Measurements from ENCODE around the gene ARMC7.
"Not testable (repeated sequence)": the region's sequence is repeated elsewhere in the genome, so short reads cannot be mapped to it uniquely, and the experiment has no call there.

The ARMC7 gene

DNA sequence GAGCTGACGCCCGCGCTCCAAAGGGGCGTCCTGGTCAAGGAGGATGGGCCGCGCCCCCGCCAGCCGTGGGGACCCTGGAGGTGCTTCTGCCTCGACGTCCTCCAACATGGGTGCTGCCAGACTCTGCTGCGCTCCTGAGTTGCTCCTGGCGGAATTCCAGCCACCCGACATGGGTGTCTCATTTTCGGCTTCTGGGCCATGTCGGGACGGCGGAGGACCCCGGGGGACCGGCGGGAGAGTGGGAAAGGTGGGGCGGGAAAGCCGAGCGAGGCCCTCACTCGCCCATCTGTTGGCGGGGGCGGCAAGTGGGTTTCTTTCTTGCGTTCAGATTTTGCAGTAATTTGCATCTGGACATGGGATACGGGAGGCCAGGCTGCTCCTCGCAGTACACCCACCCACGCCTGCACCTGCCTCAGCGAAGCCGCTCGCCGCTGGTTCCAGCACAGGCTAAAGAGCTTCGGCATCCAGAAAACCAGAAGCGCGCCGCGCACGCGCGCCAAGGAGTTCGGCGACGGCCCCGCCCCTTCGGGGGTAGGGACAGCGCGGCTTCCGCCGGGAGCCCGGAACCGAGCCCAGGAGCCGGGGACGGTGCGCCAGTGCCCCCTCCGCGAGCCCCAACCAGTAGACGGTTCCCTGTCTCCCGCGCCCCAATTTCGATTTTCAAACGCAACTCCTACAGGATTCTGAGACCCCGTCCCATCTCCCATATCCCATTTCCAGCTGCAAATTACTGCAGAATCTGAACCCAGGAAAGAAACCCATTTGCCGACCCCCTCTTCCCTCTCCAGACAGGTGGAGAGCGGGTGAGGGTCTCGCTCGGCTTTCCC, at the start of gene ARMC7:
Gene ARMC7 (plus strand): TSS at position 563 of the 827 bp plus-strand sequence. CDS start 320 bp downstream, outside the sequence.
- peak; percentile 70 to 95 (median 89) for DNase-seq
- intact Hi-C loops (cut with DNase I), result loop anchor here (5.0 to 10.0 kb wide), 2 partner anchors 42 to 95 kb away; partner anchors contain the start of gene NUP85

DNA sequence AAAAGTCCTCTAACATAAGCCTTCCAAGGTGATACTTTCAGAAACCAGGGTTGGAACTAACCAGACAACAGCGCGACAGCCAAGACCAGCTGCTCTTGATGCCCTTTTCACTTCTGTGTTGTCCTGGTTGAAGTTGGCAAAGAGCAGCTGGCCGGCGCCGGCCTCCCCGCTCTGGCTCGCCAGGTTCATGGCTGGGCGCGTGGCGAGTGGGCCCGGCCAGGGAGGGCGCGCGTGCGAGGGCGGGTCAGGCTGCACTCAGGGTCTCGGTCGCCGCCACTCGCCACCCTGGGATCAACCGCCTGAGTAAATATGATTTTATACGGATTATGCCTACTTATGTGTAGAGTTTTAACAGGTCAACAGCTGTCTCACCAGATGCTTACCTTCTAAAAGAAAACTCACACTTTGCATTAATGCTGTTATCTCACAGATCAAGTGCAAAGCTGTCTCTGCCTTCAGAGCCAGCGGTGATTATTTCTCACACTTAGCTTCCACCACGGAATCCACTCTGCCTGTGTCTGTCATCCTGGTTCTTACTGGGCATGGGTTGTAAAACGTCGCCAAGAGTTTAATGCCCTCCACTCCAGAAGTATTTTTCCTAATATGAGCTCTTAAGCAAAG, 49.2 kb upstream of the ARMC7 start:
- DNase-seq, result peak in 1 of 42 donors; percentile 21
- intact Hi-C loops (cut with DNase I), result no loop called here

DNA sequence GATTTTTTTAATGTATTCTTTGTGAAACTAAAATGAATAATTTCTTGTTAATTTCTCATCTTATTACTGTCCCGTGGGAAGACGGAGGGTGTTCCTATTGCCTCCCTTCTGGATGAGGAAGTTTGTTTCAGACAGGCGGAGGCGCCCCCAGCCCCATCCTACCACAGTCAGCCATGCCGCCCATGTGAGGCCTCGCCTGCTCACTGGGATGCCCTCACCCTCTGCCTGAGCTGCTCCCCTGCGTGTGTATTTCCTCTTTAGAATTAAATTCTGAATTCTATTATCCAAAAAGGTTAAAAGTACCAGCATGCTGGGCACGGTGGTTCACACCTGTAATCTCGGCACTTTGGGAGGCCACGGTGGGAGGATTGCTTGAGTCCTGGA, 48.7 kb upstream of the ARMC7 start:
- intact Hi-C loops (cut with DNase I), result no loop called here
- no peak for DNase-seq

DNA sequence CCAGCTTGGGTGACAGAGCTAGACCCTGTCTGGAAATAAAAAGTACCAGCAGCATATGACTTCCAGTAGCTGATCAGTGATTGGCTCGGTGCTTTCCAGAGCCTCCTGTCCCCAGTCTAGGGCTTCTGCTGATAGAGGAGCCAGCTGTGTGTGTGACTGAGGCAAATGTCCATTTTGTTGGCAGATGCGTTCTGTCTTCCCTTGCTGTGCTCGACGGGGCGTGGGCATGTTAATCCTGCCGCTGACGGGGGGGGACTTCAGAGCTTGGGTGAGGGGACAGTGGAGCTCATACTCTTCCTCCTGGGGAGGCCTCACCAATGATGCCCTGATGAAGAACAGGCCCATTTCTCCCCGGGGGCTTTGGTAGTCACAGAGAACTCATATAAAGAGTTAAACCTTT, 48.2 kb upstream of the ARMC7 start:
- intact Hi-C loops (cut with DNase I), result no loop called here
- no peak for DNase-seq

DNA sequence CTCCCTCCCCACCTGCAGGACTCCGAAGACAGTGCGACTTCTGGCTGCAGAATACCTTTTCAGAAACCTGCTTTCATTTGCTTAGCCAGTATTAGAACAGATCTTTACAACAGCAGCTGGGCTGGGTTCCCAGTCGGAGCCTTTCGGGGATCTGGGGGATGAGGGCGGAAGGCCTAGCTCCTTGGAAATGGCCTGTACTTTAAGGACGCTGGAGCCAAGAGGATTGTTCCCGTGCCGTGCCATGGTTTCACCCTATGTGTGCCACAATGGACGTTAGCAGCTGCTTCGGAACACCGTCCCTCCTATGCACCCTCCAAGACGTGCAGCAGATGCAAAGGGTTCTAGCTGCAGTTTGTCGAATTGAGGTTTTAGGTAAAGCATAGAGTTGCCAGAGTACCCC, 46.6 kb upstream of the ARMC7 start:
- intact Hi-C loops (cut with DNase I), result no loop called here
- no peak for DNase-seq

DNA sequence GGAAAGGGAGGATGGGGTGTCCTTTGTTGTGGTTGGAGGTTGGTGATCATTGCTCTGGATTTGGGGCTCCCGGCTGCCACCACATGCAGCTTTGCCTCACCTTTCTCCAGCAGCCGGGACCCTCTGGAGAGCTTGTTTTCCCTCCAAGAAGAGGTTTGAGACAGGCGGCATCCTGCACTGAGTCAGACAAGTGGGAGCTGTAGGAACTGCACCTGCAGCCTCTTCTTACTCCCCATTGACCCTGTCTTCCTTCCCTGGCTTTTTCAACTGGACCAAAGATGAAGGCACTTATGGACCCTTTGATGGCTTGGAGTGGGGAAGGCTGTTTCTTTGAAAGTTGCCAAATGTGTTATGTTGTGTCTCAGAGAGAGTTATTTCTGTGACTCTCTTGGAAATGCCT, 46.1 kb upstream of the ARMC7 start:
- DNase-seq, result no peak
- intact Hi-C loops (cut with DNase I), result no loop called here

DNA sequence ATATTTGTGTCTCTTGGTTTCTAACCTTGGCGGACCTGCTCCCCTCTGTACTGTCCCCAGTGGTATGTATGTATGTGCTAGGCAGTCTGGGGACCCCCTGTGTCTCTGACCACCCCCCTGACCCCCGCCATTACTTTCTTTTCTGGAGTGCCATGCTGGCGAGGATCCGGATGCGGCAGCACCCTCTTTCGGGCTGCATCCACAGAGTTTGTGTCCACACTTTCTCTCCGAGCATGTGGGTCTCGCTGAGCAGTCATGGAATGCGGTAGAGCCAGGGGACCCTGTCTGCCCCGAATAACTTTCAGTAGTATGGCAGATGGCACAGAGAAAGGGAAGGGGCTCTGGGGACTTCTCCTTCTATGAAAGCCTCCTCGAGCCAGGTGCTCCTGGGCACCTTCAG, 45.7 kb upstream of the ARMC7 start:
- no peak for DNase-seq
- intact Hi-C loops (cut with DNase I), result no loop called here

DNA sequence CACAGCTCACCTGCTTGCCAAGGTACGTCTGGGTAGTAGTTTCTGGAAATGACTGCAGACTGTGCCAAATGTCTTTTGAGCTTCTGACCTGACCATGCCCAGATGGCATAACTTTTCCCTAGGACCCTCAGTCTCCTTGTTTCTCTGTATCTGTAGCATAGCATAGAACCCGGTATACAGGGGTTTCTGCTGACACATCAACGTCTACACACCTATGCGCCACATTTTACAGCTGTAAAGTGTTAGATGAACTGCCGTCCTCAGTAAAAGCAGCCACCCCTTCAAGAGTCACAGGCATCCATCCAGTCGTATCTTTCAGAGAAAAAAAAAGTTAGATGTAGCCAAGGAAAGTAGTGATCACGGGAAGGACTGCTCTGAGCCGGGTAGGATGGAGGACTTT, 45.3 kb upstream of the ARMC7 start:
- DNase-seq, result no peak
- intact Hi-C loops (cut with DNase I), result no loop called here

DNA sequence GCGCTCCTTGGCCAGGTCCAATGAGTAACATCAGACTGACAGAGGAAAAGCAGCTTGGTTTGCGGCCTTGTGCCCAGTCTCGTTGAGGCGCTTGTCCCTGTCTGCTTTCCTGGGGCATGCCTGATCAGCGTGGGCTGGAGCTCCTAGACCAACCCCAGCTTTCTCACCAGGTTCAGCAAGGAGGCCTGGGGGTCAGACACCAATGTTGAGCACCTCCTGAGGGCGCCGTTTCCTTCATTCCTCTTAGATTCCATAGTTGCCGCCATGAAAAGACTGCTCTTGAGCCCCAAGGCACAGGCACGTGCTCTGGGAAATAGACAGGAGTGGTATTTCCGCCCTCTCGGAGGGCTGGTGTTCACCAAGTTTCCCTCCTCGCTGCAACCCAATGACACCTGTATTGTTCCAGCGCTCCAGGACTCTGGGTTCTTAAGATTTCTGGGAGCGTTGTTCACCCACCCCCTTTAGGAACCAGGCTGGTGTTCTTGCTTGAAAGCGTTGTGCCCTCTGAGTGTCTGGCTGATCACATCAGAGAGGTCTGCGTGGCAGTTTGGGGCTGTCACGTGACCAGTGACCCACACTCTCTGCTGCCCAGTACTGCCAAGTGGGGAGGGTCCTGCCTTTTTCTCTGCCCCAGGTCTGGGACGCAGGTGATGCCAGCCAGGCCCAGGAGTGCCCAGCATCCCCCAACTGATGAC, 44.8 kb upstream of the ARMC7 start:
- DNase-seq, result no peak
- intact Hi-C loops (cut with DNase I), result loop anchor here (5.0 kb wide), 1 partner anchor 42 kb away; the partner anchor contains the start of gene ARMC7

DNA sequence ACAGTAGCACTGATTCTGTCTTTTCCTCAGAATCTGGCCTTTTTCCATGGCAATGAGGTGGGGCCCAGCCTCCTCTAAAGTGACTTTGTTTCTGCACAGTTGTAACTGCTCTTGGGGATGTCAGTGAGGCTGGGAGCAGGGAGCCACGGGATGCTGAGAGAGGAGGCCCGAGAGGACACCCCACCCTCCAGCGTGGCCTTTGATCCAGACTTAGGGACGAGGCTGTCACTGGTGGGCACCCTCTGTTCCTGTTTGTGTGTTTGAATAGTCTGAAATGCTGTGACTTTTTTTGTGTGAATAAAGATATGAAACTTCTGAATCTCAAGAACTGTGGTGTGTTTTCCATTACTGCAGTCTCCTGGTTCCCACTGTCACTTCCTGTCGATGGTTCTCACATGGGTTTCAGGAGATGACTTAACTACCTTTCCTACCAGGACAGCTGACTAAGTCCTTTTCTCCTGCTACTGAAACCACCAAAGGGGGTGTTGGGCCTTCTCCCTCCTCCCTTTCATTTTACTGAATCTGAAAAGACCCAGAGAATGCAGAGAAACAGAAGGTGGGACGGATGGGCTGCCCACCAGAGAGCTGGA, 44.1 kb upstream of the ARMC7 start:
- no peak for DNase-seq
- intact Hi-C loops (cut with DNase I), result loop anchor here (5.0 kb wide), 1 partner anchor 42 kb away; the partner anchor contains the start of gene ARMC7

DNA sequence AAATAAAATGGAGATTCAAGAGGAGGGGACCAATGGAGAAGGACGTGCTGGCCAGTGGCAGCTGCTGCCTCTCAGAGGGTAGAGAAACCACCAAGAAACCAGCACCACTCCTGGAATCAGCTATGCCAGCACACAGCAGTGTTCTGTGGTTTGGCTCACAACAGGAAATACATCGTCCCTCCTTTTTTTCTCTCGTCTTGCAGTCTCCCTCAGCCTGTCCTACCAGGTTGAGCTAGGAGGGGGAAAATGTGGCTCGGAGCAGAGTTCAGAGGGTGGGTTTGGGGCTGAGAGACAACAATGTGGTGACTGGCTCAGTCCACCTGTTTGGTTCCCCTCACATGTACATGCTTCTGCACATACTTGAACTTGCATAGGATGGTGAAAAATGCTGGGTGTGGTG, 41.9 kb upstream of the ARMC7 start:
- DNase-seq, result no peak

DNA sequence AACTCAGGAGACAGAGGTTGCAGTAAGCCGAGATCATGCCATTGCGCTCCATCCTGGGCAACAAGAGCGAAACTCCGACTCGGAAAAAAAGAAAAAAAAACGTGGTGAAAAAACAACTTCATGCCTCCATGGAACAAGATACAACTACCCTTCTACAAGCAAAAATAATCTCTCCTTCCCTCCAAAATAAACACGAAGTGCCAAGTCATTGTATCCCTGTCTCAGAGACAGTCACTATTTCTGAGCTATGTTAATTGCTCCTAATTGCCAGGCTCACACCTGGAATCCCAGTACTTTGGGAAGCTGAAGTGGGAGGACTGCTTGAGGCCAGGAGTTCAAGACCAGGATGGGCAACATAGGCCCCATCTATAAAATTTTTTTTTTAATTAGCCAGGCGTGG, 41.0 kb upstream of the ARMC7 start:
- intact Hi-C loops (cut with DNase I), result loop anchor here (5.0 kb wide), 1 partner anchor 39 kb away; the partner anchor contains the start of gene ARMC7
- DNase-seq, result no peak

More for the DNA sequence above, 41.9 kb upstream of the ARMC7 start:
- intact Hi-C loops (cut with DNase I), result loop anchor here (5.0 kb wide), 1 partner anchor 39 kb away; the partner anchor contains the start of gene ARMC7

DNA sequence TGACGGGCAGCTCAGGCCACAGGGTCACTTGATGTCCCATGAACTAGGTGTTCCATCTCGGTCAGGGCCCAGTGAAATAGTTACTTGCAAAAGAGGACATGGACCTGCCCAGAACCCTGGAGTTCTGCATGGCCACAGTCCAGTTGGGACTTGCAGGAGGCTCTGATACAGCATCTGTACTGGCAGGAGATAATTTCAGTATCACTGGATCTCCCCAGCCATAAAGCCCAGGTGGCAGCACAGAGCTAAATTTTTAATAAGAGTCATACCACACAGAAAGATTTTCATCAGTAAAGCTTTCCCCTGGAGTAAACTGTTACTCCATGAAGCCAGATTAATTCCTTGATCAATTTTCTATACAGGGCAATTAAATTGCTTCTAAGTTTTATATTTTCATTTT, 40.0 kb upstream of the ARMC7 start:
- peak in 6 of 42 donors; percentile 21 to 51 (median 34) for DNase-seq
- intact Hi-C loops (cut with DNase I), result loop anchor here (5.0 kb wide), 1 partner anchor 38 kb away; the partner anchor contains the start of gene ARMC7

DNA sequence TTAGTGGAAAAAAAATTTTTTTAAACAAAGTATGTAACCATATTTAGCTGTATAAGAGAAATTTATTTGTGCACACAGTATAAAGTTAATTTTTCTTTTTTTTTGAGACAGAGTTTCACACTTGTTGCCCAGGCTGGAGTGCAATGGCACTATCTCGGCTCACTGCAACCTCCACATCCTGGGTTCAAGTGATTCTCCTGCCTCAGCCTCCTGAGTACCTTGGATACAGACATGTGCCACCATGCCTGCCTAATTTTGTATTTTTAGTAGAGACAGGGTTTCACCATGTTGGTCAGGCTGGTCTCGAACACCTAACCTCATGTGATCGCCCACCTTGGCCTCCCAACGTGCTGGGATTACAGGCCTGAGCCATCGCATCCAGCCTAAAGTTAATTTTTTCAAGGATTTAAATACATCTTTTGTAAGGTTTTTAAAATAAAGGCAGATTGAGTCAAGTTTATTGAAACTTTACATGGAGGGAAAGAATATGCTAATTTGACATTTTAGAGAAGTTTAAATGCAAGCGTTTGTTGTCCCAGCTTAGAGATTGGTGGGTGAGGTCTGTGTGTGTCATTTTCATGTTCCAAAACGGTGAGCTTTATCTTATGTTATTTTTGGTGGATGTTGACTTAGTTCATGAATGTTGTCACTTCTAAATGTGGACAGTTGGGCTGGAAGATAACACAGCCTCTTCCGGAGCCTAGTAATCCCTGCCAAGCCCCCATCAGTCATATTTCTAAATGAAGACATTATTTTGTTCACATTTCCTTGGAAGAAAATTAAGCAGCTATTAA, 38.1 kb upstream of the ARMC7 start:
- intact Hi-C loops (cut with DNase I); DNase-seq: not testable (repeated sequence)

DNA sequence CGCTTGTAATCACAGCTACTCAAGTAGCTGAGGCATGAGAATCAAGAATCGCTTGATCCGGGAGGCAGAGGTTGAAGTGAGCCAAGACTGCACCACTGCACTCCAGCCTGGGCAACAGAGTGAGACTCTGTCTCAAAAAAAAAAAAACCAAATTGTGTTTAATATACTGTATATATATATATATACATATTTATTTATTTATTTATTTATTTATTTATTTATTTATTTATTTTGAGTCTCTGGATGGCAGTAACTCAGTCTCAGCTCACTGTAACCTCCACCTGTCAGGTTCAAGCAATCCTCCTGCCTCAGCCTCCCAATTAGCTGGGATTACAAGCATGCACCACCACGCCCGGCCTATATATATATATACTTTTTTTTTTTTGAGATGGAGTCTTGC, 36.9 kb upstream of the ARMC7 start:
- intact Hi-C loops (cut with DNase I); DNase-seq: not testable (repeated sequence)

DNA sequence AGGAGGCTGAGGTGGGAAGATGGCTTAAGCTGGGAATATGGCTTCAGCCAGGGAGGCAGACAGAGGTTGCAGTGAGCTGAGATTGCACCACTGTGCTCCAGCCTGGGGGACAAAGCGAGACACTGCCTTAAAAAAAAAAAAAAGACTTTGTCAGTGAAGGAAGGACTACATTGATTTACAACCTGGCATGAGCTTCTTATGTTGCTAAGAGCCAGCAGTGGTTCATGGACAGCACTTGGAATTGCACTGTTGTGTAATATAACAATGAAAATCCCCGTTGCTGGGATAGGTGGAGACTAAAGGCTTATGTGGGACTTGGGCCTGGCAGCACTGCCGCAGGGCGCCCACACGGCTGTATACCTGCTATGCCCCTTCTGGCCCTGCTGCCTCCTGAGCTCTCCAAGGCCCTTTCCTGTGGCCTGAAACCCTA, 36.1 kb upstream of the ARMC7 start:
- intact Hi-C loops (cut with DNase I), result no loop called here
- DNase-seq, result no peak

DNA sequence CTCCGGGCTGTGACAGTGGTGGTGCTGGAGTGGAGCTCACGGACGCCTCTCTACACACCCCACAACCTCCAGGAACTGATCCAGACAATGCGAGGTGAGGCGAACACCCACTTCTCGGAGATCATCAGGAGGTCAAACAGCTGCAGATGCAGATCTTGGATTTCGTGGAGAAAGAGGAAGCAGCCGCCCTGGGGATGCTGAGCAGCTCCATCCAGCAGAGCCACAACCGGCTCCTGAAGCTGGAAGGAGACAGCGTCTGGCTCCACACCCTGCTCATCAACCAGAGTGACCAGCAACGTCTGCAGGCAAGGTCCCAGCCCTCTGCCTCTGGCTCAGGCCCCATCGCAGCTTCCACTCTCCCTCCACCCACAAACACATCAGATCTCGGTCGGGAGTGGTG, 35.2 kb upstream of the ARMC7 start:
- DNase-seq, result peak in 6 of 42 donors; percentile 14 to 45 (median 23)
- intact Hi-C loops (cut with DNase I), result no loop called here

DNA sequence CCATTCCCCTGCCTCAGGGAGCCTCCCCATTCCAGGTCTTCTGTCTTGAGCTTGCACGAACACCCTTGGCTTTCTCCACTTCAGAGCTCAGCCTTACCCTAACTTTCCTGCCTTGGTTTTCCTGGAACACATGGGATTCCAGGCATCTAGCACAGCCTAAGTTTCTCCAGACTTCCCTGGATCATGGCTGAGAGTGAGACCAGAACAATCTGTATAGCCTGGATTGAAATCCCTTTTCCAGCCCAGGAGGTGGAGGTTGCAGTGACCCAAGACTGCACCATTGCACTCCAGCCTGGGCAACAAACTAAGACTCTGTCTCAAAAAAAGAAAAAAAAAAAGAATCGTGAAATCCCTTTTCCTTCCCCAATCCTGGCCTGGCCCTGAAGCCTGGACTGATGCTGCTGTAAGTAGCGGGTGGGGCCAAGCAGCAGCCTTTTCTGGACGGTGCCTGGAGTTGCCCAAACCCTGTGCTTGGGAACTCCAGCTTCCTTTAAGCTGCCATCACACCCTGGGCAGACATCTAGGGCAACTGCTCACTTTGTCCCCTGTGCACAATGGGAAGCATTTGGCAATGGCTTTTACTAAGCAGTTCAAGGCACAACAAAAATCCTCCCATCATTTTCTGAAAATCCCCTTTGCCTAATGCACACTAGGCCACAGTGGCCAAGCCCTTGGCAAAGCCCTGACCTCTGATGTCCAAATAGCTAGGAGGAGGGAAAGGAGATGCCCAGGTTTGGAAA, 34.0 kb upstream of the ARMC7 start:
- intact Hi-C loops (cut with DNase I), result no loop called here

More for the DNA sequence above, 34.0 kb upstream of the ARMC7 start:
- no peak for DNase-seq

Measured in head of caudate nucleus (tissue), 42 donors.